Measurements from ENCODE around the gene FNDC3B. TPM values are rescaled to one million over a fixed set of nuclear protein-coding genes. Genes with fewer than 3 reads are reported as not detected.

Gene FNDC3B
- polyA plus RNA-seq, 2 of the 4 experiments (the other 2 are of a cell fraction): 29.5 to 33.6 TPM

DNA sequence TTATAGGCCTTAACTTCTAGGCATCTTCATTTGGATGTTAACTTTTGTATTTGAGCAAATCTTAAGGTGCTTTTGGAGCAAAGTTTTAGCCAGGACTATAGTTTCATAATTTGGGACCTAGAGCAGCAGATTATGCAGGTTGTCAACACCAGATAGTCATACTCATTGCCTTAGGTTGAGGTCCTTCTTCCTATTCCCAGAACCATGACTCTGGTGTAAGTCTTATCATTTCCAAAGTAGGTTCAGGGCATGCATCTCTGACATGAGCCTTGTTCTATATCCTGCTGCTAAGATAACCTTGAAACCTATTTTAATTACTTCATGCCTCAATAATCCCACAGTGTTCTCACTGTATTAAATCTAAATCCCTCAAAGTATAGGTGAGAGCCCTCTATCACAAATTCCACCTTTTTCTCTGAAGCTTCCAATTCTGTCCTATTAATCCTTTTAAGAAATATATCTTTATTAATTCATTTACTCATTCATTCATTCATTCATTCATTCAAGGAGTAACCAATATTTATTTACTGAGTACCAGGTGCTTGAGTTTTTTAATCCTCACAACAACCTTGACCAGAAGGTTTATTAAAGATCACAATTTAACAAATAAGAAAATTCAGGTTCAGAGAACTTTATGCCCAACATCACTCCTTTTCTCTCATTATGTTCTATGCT, 2.7 kb upstream of the FNDC3B start:
- CTCF ChIA-PET: interaction anchor here (1.1 kb wide), 2 partner anchors 14 to 137 kb away, joined by 3 read pairs; no protein-coding TSS in a partner anchor
- H3K27ac ChIP-seq: no peak overlapping the region; a peak in 1 of 6 replicates
- no peak for DNase-seq (ENCODE audit: low read depth in 1 of 2, low spot score in 1 of 2)
- TF ChIP-seq RAD21 (conservative IDR thresholded peaks at IDR 0.05 in 1 of 2, IDR thresholded peaks at IDR 0.05 in 1 of 2): no peak
- TF ChIP-seq, protein P1, sequence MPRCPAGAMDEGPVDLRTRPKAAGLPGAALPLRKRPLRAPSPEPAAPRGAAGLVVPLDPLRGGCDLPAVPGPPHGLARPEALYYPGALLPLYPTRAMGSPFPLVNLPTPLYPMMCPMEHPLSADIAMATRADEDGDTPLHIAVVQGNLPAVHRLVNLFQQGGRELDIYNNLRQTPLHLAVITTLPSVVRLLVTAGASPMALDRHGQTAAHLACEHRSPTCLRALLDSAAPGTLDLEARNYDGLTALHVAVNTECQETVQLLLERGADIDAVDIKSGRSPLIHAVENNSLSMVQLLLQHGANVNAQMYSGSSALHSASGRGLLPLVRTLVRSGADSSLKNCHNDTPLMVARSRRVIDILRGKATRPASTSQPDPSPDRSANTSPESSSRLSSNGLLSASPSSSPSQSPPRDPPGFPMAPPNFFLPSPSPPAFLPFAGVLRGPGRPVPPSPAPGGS (IDR thresholded peaks at IDR 0.05): no peak
- no peak overlapping the region for H3K4me2 ChIP-seq
- FAIRE-seq: no peak
- peaks cover 6% of the 10 kb centered on the region; the same call in 2 of the 3 replicates for H3K9me3 ChIP-seq
- POLR2A ChIA-PET: no interaction called here
- H3K4me1 ChIP-seq: peaks cover 22% of the 10 kb centered on the region; the same call in 2 of the 3 replicates
- no peak for ATAC-seq
- no peak overlapping the region for H3K4me3 ChIP-seq

DNA sequence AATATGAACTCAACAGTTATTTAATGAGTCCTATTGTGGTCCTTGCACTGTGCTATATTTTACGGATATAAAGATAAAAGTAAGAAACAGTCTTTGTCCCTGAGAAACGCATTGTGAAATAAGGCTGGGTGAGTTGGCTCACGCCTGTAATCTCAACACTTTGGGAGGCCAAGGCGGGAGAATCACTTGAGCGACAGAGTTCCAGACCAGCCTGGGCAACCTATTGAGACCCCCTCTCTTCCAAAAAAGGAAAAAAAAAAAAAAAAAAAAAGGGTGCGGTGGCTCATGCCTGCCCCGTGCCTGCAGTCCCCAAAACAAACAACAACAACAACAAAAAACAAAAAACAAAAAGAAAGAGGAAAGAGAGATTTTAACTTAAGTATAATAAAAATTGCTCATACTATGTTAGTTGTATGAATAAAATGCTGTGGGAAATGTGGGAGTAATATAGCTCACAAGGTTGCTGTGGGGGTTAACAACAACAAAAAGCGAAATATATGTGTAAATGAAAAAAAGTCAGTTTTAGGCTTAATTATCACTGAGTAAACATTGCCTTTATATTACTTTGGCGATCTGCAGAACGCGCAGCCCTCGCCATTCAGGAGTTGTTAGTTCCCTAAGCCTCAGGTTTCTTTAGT, 461 bp upstream of the FNDC3B start:
- DNase-seq (ENCODE audit: low read depth in 1 of 2, low spot score in 1 of 2) (no peak), FAIRE-seq (no peak), ATAC-seq (no peak)
- peak overlapping the region; percentile 100 for H3K27ac ChIP-seq
- ChIA-PET POLR2A (interaction anchor here (0.6 kb wide), 2 partner anchors 103 to 416 kb away, joined by 3 read pairs; no protein-coding TSS in a partner anchor), CTCF (interaction anchor here (0.6 to 1.8 kb wide), 2 partner anchors 17 to 1169 kb away, joined by 3 to 4 read pairs; partner anchors contain the start of gene RPL22L1)
- H3K4me2 ChIP-seq: peak overlapping the region; percentile 82
- peaks cover 39% of the 10 kb centered on the region; the same call in 2 of the 3 replicates for H3K4me1 ChIP-seq
- H3K9me3 ChIP-seq: peaks cover 3% of the 10 kb centered on the region; the same call in 2 of the 3 replicates
- 47% methylated on average over 12 of the region's 12 CpGs for WGBS (ENCODE audit: missing lambda C conversion rate)
- peak overlapping the region; percentile 99 for H3K4me3 ChIP-seq
- TF ChIP-seq HDAC2 (IDR thresholded peaks at IDR 0.05) (no peak), CBX8 (IDR thresholded peaks at IDR 0.05) (no peak), NPAS2 (CRISPR knock-in tag; IDR thresholded peaks at IDR 0.05; ENCODE audit: borderline replicate concordance) (no peak), POLR2AphosphoS2 (conservative IDR thresholded peaks at IDR 0.05; ENCODE audit: low read length) (no peak), HEYL (CRISPR knock-in tag; IDR thresholded peaks at IDR 0.05) (no peak), RCOR1 (IDR thresholded peaks at IDR 0.05; ENCODE audit: low read depth, low read length) (no peak), JUN (IDR thresholded peaks at IDR 0.05) (no peak), MAFK (IDR thresholded peaks at IDR 0.05; ENCODE audit: partially characterized antibody) (no peak)
- TF ChIP-seq, protein P2, sequence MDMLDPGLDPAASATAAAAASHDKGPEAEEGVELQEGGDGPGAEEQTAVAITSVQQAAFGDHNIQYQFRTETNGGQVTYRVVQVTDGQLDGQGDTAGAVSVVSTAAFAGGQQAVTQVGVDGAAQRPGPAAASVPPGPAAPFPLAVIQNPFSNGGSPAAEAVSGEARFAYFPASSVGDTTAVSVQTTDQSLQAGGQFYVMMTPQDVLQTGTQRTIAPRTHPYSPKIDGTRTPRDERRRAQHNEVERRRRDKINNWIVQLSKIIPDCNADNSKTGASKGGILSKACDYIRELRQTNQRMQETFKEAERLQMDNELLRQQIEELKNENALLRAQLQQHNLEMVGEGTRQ (IDR thresholded peaks at IDR 0.05): no peak
- TF ChIP-seq, protein P3, sequence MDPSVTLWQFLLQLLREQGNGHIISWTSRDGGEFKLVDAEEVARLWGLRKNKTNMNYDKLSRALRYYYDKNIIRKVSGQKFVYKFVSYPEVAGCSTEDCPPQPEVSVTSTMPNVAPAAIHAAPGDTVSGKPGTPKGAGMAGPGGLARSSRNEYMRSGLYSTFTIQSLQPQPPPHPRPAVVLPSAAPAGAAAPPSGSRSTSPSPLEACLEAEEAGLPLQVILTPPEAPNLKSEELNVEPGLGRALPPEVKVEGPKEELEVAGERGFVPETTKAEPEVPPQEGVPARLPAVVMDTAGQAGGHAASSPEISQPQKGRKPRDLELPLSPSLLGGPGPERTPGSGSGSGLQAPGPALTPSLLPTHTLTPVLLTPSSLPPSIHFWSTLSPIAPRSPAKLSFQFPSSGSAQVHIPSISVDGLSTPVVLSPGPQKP (IDR thresholded peaks at IDR 0.05; ENCODE audit: low read depth, low read length): no peak

DNA sequence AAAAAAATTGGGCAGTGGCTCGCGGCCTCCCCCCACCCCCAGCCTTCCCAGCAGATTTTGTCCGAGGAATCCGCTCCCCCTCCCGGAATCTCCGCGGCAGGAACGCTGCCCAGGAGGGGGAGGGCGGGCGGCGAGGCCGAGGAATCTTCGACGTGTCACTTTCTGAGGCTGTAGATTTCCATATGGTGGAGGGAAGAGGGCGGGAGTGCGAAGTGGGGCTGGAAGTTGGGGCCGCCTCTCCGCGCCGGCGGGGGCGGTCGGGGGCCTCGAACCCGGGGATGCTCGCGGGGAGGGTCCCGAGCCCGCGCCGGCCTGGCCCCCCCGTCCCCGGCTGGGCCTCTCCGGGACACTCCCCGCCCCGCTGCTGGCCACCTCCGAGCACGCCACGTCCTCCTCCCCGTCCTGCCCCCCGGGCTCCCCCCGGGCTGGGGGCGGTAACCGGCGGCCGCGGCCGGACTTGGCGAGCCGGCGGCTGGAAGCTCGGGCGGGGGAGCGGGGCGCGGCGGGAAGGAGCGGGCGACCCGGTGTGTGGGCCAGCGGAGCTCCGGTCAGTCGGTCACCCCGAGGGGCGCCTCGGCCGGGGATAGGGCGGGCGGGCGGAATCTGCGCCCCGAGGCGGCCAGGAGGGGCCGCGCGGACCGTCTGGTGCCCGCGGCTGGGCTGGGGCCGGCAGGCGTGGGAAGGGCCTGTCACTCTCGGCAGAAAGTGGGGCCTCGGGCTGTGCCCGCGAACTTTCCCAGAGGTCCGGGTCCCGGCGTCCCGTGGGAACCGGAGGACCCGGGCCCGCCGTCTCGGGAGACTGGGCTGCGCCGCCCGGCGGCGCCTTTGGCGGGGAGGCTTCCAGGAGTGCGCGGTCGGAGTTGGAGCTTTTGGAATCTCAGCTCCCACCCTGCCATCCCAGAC, 951 bp downstream of the FNDC3B start:
- peak overlapping the region; percentile 99 for H3K4me3 ChIP-seq
- peak overlapping the region; percentile 67 for H3K4me2 ChIP-seq
- DNase-seq (ENCODE audit: low read depth in 1 of 2, low spot score in 1 of 2) (peak; percentile 51 to 76), ATAC-seq (peak; percentile 73), FAIRE-seq (no peak)
- H3K4me1 ChIP-seq: peaks cover 53% of the 10 kb centered on the region
- ChIA-PET POLR2A (interaction anchor here (1.0 to 1.3 kb wide), 3 partner anchors 161 to 584 kb away, joined by 3 to 8 read pairs (median 5); partner anchors contain the start of gene PLD1), CTCF (interaction anchor here (0.6 to 0.9 kb wide), 2 partner anchors 10 to 230 kb away, joined by 3 read pairs; partner anchors contain the start of gene PLD1)
- H3K27ac ChIP-seq: peak overlapping the region; percentile 100
- 0% methylated on average over 14 of the region's 103 CpGs for WGBS (ENCODE audit: missing lambda C conversion rate)
- H3K9me3 ChIP-seq: no peaks in the 10 kb centered on the region
- peak; percentile 42 to 55; a peak in 4 of 5 replicates for TF ChIP-seq JUN (IDR thresholded peaks at IDR 0.05)
- TF ChIP-seq SMC3 (IDR thresholded peaks at IDR 0.05): peak; percentile 20; the same call in 1 of the 3 replicates
- TF ChIP-seq ZNF302 (CRISPR knock-in tag; IDR thresholded peaks at IDR 0.05): no peak
- TF ChIP-seq SREBF2 (IDR thresholded peaks at IDR 0.05): no peak
- TF ChIP-seq POLR2A (IDR thresholded peaks at IDR 0.05; ENCODE audit: low read length): no peak; the same call in 1 of the 2 replicates
- TF ChIP-seq ZC3H11A (IDR thresholded peaks at IDR 0.05): no peak
- no peak for TF ChIP-seq ZFP36 (IDR thresholded peaks at IDR 0.05; ENCODE audit: borderline replicate concordance, partially characterized antibody)
- TF ChIP-seq HOXA7 (CRISPR knock-in tag; IDR thresholded peaks at IDR 0.05): no peak
- TF ChIP-seq, protein P4, sequence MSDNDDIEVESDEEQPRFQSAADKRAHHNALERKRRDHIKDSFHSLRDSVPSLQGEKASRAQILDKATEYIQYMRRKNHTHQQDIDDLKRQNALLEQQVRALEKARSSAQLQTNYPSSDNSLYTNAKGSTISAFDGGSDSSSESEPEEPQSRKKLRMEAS (IDR thresholded peaks at IDR 0.05): peak; percentile 38; the same call in 1 of the 2 replicates
- TF ChIP-seq, protein P5, sequence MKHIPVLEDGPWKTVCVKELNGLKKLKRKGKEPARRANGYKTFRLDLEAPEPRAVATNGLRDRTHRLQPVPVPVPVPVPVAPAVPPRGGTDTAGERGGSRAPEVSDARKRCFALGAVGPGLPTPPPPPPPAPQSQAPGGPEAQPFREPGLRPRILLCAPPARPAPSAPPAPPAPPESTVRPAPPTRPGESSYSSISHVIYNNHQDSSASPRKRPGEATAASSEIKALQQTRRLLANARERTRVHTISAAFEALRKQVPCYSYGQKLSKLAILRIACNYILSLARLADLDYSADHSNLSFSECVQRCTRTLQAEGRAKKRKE (CRISPR knock-in tag; IDR thresholded peaks at IDR 0.05; ENCODE audit: low read depth): no peak
- no peak for TF ChIP-seq RFX5 (IDR thresholded peaks at IDR 0.05)
- no peak for TF ChIP-seq EP300 (IDR thresholded peaks at IDR 0.05)
- no peak for TF ChIP-seq MAZ (IDR thresholded peaks at IDR 0.05; ENCODE audit: borderline replicate concordance, low read depth, low read length)
- TF ChIP-seq, protein P6, sequence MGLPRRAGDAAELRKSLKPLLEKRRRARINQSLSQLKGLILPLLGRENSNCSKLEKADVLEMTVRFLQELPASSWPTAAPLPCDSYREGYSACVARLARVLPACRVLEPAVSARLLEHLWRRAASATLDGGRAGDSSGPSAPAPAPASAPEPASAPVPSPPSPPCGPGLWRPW (IDR thresholded peaks at IDR 0.05): no peak
- TF ChIP-seq RAD21 (conservative IDR thresholded peaks at IDR 0.05 in 1 of 2, IDR thresholded peaks at IDR 0.05 in 1 of 2): no peak; a peak in 2 of 5 replicates
- TF ChIP-seq ZSCAN20 (CRISPR knock-in tag; IDR thresholded peaks at IDR 0.05): no peak
- no peak for TF ChIP-seq CBX8 (IDR thresholded peaks at IDR 0.05)
- TF ChIP-seq KDM5A (IDR thresholded peaks at IDR 0.05): no peak

All from A549 (cell line).